HEK293T (cell line): Measurements from ENCODE around the gene LRRTM4.

Experiments
- CTCF ChIA-PET: fragments of 350-600 bp; formaldehyde crosslinking; extraction: SDS; loops from one replicate; lab custom pipeline; 2021; ENCODE audit warnings: antibody characterized with exemption, inconsistent platforms; lab: Yijun Ruan, JAX
- POLR2A ChIA-PET: fragments of 350-600 bp; formaldehyde crosslinking; extraction: SDS; loops from one replicate; lab custom pipeline; 2020; ENCODE audit warnings: antibody characterized with exemption, inconsistent platforms; lab: Yijun Ruan, JAX
- DNase-seq: peaks from one replicate; pipeline ENCODE4 v3.0.0; 2012; ENCODE audit warnings: mixed read lengths; ENCODE audit errors: extremely low spot score
- ARNT ChIP-seq: fragments of 450-650 bp; IDR thresholded peaks from 2 replicates; pipeline ENCODE4 v1.6.1; 2017; ENCODE audit warnings: mild to moderate bottlenecking
- BHLHE40 ChIP-seq: fragments of 450-650 bp; IDR thresholded peaks from 2 replicates; pipeline ENCODE4 v1.6.1; 2016; ENCODE audit warnings: mild to moderate bottlenecking, moderate library complexity, borderline replicate concordance
- CTBP1 ChIP-seq: fragments of 450-650 bp; IDR thresholded peaks from 2 replicates; pipeline ENCODE4 v1.6.1; 2016; ENCODE audit warnings: borderline replicate concordance
- ELF4 ChIP-seq: fragments of 450-650 bp; IDR thresholded peaks from 2 replicates; pipeline ENCODE4 v1.6.1; 2017; ENCODE audit warnings: antibody characterized with exemption
- FOXA1 ChIP-seq: fragments of 450-650 bp; IDR thresholded peaks from 2 replicates; pipeline ENCODE4 v1.6.1; 2016; ENCODE audit warnings: mild to moderate bottlenecking
- FOXK2 ChIP-seq: fragments of 450-650 bp; IDR thresholded peaks from 2 replicates; pipeline ENCODE4 v1.6.1; 2016; ENCODE audit warnings: mild to moderate bottlenecking
- FOXM1 ChIP-seq: fragments of 450-650 bp; IDR thresholded peaks from 2 replicates; pipeline ENCODE4 v1.6.1; 2017; ENCODE audit warnings: mild to moderate bottlenecking, borderline replicate concordance
- HDGF ChIP-seq: fragments of 450-650 bp; IDR thresholded peaks from 2 replicates; pipeline ENCODE4 v1.6.1; 2017; ENCODE audit warnings: antibody characterized with exemption, borderline replicate concordance
- L3MBTL2 ChIP-seq: fragments of 450-650 bp; conservative IDR thresholded peaks from 2 replicates; pipeline ENCODE4 v1.6.1; 2016; ENCODE audit warnings: mild to moderate bottlenecking
- LEF1 ChIP-seq: fragments of 450-650 bp; IDR thresholded peaks from 2 replicates; pipeline ENCODE4 v1.6.1; 2017; ENCODE audit warnings: mild to moderate bottlenecking, borderline replicate concordance
- NFRKB ChIP-seq: fragments of 450-650 bp; IDR thresholded peaks from 2 replicates; pipeline ENCODE4 v1.6.1; 2016; ENCODE audit warnings: mild to moderate bottlenecking, moderate library complexity
- SP1 ChIP-seq: fragments of 450-650 bp; IDR thresholded peaks from 2 replicates; pipeline ENCODE4 v1.6.1; 2017
- SUZ12 ChIP-seq: fragments of 450-650 bp; IDR thresholded peaks from 2 replicates; pipeline ENCODE4 v1.6.1; 2016; ENCODE audit warnings: mild to moderate bottlenecking
- TARDBP ChIP-seq: fragments of 450-650 bp; IDR thresholded peaks from 2 replicates; pipeline ENCODE4 v1.6.1; 2016
- ZNF384 ChIP-seq: fragments of 450-650 bp; IDR thresholded peaks from 2 replicates; pipeline ENCODE4 v1.6.1; 2016
- TF ChIP-seq, protein P1 (sequence below): fragments of 450-650 bp; IDR thresholded peaks from 2 replicates; pipeline ENCODE4 v1.6.1; 2016

Gene LRRTM4

DNA sequence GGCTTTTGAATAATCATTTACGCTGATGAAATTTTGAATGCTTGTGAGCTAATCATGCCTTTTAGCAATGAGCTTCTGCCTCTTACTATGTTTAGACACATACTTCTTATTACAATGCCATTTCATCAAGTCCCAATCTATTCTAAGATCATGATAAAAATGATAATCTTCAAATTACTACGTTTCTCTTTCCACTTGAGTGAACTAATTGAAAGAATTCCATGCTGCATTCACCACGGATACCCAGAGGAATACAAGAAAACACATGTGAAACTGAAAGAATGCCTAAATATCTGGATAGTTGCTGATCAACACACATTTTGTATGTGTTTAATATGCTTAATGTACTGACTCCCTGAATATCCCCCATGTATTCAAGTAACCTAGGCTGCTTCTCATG is 62.3 kb downstream of the LRRTM4 start:
- TF ChIP-seq LEF1 (no peak), FOXM1 (no peak), FOXK2 (no peak), ELF4 (no peak), SUZ12 (no peak), L3MBTL2 (no peak), HDGF (no peak), FOXA1 (no peak), CTBP1 (no peak), ZNF384 (no peak), SP1 (no peak), BHLHE40 (no peak), TARDBP (no peak), ARNT (no peak), NFRKB (no peak)
- TF ChIP-seq, protein P1, sequence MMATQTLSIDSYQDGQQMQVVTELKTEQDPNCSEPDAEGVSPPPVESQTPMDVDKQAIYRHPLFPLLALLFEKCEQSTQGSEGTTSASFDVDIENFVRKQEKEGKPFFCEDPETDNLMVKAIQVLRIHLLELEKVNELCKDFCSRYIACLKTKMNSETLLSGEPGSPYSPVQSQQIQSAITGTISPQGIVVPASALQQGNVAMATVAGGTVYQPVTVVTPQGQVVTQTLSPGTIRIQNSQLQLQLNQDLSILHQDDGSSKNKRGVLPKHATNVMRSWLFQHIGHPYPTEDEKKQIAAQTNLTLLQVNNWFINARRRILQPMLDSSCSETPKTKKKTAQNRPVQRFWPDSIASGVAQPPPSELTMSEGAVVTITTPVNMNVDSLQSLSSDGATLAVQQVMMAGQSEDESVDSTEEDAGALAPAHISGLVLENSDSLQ: no peak
- DNase-seq: no peak
- ChIA-PET CTCF (interaction anchor here (0.5 kb wide), 1 partner anchor 1213 kb away, joined by 4 read pairs; no protein-coding TSS in a partner anchor), POLR2A (no interaction called here)

DNA sequence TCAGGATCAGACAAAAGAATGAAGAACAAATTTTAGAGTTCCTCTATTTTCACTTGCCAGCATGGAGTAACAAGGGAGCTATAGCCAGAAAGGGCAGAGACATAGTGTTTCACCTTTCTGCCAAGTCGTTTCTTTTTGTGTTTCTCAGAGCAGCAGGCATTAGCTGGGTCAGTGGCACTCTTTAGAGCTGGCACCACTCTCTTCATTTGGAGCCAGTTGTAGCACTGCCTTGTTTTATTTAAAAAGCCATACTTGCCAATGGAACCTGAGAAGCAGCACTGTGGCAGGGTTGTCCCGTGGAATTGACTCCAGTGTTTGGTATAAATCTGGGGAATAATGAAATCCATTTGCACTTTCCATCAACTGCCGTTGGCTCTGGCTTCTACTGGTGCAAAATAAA is 64.0 kb downstream of the LRRTM4 start:
- ChIA-PET POLR2A (no interaction called here), CTCF (no interaction called here)
- TF ChIP-seq FOXM1 (no peak), SP1 (no peak), TARDBP (no peak), LEF1 (no peak), FOXK2 (no peak), L3MBTL2 (no peak), FOXA1 (no peak), ARNT (no peak), NFRKB (no peak), CTBP1 (no peak), BHLHE40 (no peak), HDGF (no peak), ELF4 (no peak), ZNF384 (no peak)
- TF ChIP-seq, protein P1: no peak
- no peak for DNase-seq

DNA sequence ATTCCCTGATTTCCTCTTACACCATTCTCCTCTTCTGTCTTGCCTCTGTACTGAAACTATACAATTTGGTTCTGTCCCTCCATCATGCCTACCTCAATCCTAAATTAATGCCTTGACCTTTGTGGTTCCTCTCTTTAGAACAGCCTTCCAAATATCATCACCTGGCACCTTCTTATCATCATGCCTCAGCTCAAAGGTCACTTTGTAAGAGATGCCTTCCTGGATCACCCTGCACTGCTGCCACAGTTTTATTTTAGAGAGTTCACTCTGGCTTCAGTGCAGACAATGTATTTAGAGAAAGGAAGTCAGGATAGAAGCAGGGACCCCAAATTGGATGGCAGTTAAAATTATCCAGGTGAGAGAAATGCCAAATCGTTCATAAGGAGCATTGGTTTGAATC is 64.5 kb downstream of the LRRTM4 start:
- CTCF ChIA-PET: no interaction called here
- POLR2A ChIA-PET: no interaction called here
- TF ChIP-seq HDGF: no peak
- TF ChIP-seq LEF1: no peak
- no peak for TF ChIP-seq ELF4
- TF ChIP-seq L3MBTL2: no peak
- TF ChIP-seq TARDBP: no peak
- TF ChIP-seq, protein P1: no peak
- TF ChIP-seq CTBP1: no peak
- no peak for TF ChIP-seq SP1
- no peak for TF ChIP-seq NFRKB
- TF ChIP-seq SUZ12: no peak
- no peak for TF ChIP-seq ZNF384
- TF ChIP-seq FOXA1: no peak
- no peak for TF ChIP-seq BHLHE40
- no peak for TF ChIP-seq ARNT
- no peak for TF ChIP-seq FOXM1
- DNase-seq: no peak

DNA sequence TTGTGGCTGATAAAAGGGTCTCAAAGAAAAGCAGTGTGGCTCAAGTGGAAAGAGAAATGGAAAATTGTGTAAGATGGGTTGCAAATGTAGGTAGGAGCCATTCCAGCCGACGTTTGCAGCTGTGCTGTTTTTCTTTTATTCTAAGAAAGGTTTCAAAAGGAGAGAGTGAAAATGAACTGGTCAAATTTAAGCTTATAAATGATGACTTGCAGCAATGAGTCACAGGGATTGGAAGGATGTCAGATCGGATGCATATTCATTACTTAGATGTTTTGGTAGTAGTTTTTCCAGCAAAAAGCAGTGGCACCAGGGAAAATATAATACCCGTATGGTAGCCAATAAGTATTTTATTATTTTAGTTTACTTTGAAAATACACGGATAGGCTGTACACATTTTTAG is 79.1 kb downstream of the LRRTM4 start:
- no peak for TF ChIP-seq ZNF384
- TF ChIP-seq HDGF: no peak
- no peak for TF ChIP-seq LEF1
- TF ChIP-seq, protein P1: no peak
- no peak for TF ChIP-seq ARNT
- TF ChIP-seq ELF4: no peak
- no peak for TF ChIP-seq FOXK2
- TF ChIP-seq FOXM1: no peak
- TF ChIP-seq SP1: no peak
- TF ChIP-seq L3MBTL2: no peak
- TF ChIP-seq NFRKB: no peak
- no peak for TF ChIP-seq TARDBP
- TF ChIP-seq CTBP1: no peak
- TF ChIP-seq BHLHE40: no peak
- TF ChIP-seq SUZ12: no peak
- TF ChIP-seq FOXA1: no peak
- ChIA-PET CTCF (no interaction called here), POLR2A (no interaction called here)
- no peak for DNase-seq

DNA sequence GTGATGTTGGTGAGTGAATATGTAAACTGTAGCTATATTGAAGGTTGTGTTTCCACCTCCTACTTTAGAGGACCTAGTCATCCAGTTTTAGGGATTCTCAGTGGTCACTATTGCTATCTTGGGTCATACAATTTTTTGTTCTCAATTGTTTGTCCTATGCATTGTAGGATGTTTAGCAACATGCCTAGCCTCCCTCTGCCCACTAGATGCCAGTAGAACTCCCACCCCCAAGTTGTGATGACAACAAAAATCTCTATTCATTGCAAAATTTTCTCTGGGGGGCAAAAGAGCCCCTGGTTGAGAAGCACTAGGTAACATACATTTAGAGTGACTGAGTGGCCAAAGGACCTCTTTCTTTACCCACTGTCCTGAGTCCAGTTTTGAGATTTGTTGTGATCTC is 87.3 kb downstream of the LRRTM4 start:
- DNase-seq: no peak
- TF ChIP-seq CTBP1: no peak
- no peak for TF ChIP-seq BHLHE40
- no peak for TF ChIP-seq ZNF384
- no peak for TF ChIP-seq FOXM1
- TF ChIP-seq NFRKB: no peak
- ChIA-PET CTCF (no interaction called here), POLR2A (no interaction called here)

DNA sequence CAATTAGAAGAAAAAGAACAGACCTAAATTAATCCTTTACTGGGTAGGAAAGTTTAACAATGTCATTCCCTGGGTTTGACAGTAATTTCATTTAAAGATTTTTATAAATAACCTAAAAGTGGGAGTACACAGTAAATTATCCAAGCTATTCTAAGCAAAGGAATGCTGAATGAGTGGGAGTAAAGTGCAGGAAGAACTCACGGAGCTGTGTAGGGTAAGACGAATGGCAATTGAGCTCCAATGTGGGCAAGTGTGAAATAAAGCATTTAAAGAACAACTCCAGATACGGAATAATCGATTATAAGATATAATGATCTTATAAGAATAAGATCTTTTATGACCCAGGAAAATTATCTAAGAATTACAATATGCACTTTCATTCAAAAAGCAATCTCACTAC is 93.2 kb downstream of the LRRTM4 start:
- POLR2A ChIA-PET: no interaction called here
- DNase-seq: no peak
- no peak for TF ChIP-seq ARNT
- TF ChIP-seq L3MBTL2: no peak
- TF ChIP-seq HDGF: no peak
- CTCF ChIA-PET: no interaction called here
